ENCODE measurements around the gene SMYD3.

SMYD3 gene

DNA sequence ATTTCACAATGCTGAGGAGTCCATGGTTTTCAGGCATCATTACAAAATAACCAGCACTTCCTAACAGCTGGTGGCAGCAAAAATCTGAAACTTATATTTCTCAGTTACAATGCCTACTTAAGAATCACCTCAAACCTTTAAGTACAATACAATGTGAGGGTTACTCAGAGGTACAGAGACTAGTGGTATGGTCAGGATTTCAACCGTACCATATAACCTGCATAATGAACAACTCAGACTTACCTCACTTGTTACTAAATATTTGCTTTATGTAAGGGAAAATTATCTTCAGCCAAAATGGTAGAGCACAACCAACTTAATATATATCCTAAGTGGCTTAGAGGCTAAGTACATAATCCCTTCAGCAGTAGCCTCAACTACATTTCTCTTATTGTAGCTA is 344.5 kb downstream of the SMYD3 start:
- no peaks in the 10 kb centered on the region for H3K9me3 ChIP-seq (ENCODE audit: control extremely low read depth in 1 of 5, control insufficient read depth in 4 of 5, insufficient read depth in 2 of 5, low read depth in 1 of 5, low read length in 4 of 5)
- ChIA-PET CTCF (interaction anchor here (0.5 to 1.5 kb wide), 2 partner anchors 19 to 335 kb away, joined by 3 to 5 read pairs; no protein-coding TSS in a partner anchor), POLR2A (interaction anchor here (0.6 kb wide), 1 partner anchor 945 kb away, joined by 3 read pairs; no protein-coding TSS in a partner anchor)
- no peak overlapping the region for H3K27ac ChIP-seq (ENCODE audit: insufficient read depth in 1 of 2, low read depth in 1 of 2, low read length in 2 of 2, poor library complexity in 1 of 2, severe bottlenecking in 2 of 2)
- no peaks in the 10 kb centered on the region for H3K27me3 ChIP-seq (replicated peaks in 2 of 5; ENCODE audit: control insufficient read depth in 4 of 5, insufficient read depth in 5 of 5, low read length in 4 of 5)
- peaks cover 5 to 13% (median 8%) of the 10 kb centered on the region in 4 experiments for H3K4me1 ChIP-seq (ENCODE audit: control extremely low read depth in 1 of 4, control insufficient read depth in 4 of 4, insufficient read depth in 4 of 4, low read length in 3 of 4)
- DNase-seq, result no peak
- H3K36me3 ChIP-seq (ENCODE audit: control insufficient read depth in 4 of 4, insufficient read depth in 4 of 4, low read length in 3 of 4), result peaks cover 0 to 3% (median 0%) of the 10 kb centered on the region in 4 experiments
- WGBS (ENCODE audit: insufficient coverage), result no CpG with 5 or more reads among the region's 1 CpG
- H3K4me3 ChIP-seq (ENCODE audit: control insufficient read depth in 1 of 7, extremely low read depth in 1 of 7, insufficient read depth in 4 of 7, low read depth in 2 of 7, low read length in 6 of 7), result no peak overlapping the region

DNA sequence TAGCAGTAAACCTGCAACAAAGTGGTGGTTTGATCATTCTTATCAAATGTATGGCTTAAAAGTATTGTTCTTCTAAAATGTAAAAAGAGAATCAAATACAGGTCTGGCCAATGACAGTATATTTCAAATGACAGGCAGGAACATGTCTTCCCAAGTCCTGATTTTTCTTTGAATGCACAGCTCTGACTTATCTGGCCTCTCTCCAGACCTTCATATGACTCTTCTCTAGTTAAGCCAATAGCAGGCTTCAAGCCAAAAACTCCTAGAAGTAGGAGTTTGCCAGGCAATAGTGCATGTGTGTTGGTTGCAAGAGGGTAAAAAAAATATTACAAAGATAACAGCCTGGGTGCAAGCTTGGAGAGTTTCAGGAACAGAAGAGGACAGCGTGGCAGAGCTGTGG is 345.5 kb downstream of the SMYD3 start:
- ChIA-PET POLR2A (no interaction called here), CTCF (interaction anchor here (1.5 kb wide), 1 partner anchor 18 kb away, joined by 3 read pairs; no protein-coding TSS in a partner anchor)
- Histone ChIP-seq H3K4me3 (ENCODE audit: control insufficient read depth in 1 of 7, extremely low read depth in 1 of 7, insufficient read depth in 4 of 7, low read depth in 2 of 7, low read length in 6 of 7) (no peak overlapping the region), H3K27ac (ENCODE audit: insufficient read depth in 1 of 2, low read depth in 1 of 2, low read length in 2 of 2, poor library complexity in 1 of 2, severe bottlenecking in 2 of 2) (no peak overlapping the region), H3K27me3 (replicated peaks in 2 of 5; ENCODE audit: control insufficient read depth in 4 of 5, insufficient read depth in 5 of 5, low read length in 4 of 5) (no peaks in the 10 kb centered on the region), H3K4me1 (ENCODE audit: control extremely low read depth in 1 of 4, control insufficient read depth in 4 of 4, insufficient read depth in 4 of 4, low read length in 3 of 4) (peaks cover 5 to 22% (median 14%) of the 10 kb centered on the region in 4 experiments), H3K9me3 (ENCODE audit: control extremely low read depth in 1 of 5, control insufficient read depth in 4 of 5, insufficient read depth in 2 of 5, low read depth in 1 of 5, low read length in 4 of 5) (no peaks in the 10 kb centered on the region), H3K36me3 (ENCODE audit: control insufficient read depth in 4 of 4, insufficient read depth in 4 of 4, low read length in 3 of 4) (no peaks in the 10 kb centered on the region)
- no peak for DNase-seq
- 100% methylated on average over 1 of the region's 1 CpG for WGBS (ENCODE audit: insufficient coverage)

- Histone ChIP-seq H3K36me3 (ENCODE audit: control insufficient read depth in 4 of 4, insufficient read depth in 4 of 4, low read length in 3 of 4) (no peaks in the 10 kb centered on the region), H3K4me1 (ENCODE audit: control extremely low read depth in 1 of 4, control insufficient read depth in 4 of 4, insufficient read depth in 4 of 4, low read length in 3 of 4) (peaks cover 5 to 27% (median 14%) of the 10 kb centered on the region in 4 experiments), H3K9me3 (ENCODE audit: control extremely low read depth in 1 of 5, control insufficient read depth in 4 of 5, insufficient read depth in 2 of 5, low read depth in 1 of 5, low read length in 4 of 5) (no peaks in the 10 kb centered on the region), H3K4me3 (ENCODE audit: control insufficient read depth in 1 of 7, extremely low read depth in 1 of 7, insufficient read depth in 4 of 7, low read depth in 2 of 7, low read length in 6 of 7) (no peak overlapping the region), H3K27ac (ENCODE audit: insufficient read depth in 1 of 2, low read depth in 1 of 2, low read length in 2 of 2, poor library complexity in 1 of 2, severe bottlenecking in 2 of 2) (no peak overlapping the region), H3K27me3 (replicated peaks in 2 of 5; ENCODE audit: control insufficient read depth in 4 of 5, insufficient read depth in 5 of 5, low read length in 4 of 5) (no peaks in the 10 kb centered on the region)
- ChIA-PET CTCF (interaction anchor here (1.4 kb wide), 1 partner anchor 156 kb away, joined by 3 read pairs; no protein-coding TSS in a partner anchor), POLR2A (no interaction called here)
- DNase-seq, result no peak
- 98% methylated on average over 9 of the region's 10 CpGs for WGBS (ENCODE audit: insufficient coverage)
These were observed 346.2 kb downstream of the SMYD3 start for GRCh38 chr1:246160905-246161304.

DNA sequence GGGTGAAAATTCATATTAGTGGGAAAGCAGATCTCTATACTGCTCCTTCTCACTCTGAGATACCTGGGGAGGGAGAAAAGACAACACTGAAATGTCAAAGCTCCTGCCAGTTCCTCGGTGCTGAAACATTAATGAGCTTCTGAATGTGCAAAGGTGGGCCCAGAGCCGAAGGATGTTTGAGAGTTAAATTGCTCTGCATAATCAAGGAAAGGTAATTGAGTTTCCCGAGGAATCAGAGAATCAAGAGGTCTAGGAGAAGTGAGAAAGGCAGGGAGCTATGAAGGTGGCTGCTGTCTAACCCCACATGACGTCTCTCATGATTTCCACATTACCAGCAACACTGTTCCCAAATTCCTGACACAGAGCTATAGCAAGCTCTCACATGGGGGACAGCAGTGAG is 346.7 kb downstream of the SMYD3 start:
- H3K27me3 ChIP-seq (replicated peaks in 2 of 5; ENCODE audit: control insufficient read depth in 4 of 5, insufficient read depth in 5 of 5, low read length in 4 of 5), result no peaks in the 10 kb centered on the region
- H3K4me1 ChIP-seq (ENCODE audit: control extremely low read depth in 1 of 4, control insufficient read depth in 4 of 4, insufficient read depth in 4 of 4, low read length in 3 of 4), result peaks cover 5 to 28% (median 14%) of the 10 kb centered on the region in 4 experiments
- H3K36me3 ChIP-seq (ENCODE audit: control insufficient read depth in 4 of 4, insufficient read depth in 4 of 4, low read length in 3 of 4), result no peaks in the 10 kb centered on the region
- ChIA-PET CTCF (interaction anchor here (1.4 kb wide), 1 partner anchor 155 kb away, joined by 3 read pairs; no protein-coding TSS in a partner anchor), POLR2A (no interaction called here)
- H3K9me3 ChIP-seq (ENCODE audit: control extremely low read depth in 1 of 5, control insufficient read depth in 4 of 5, insufficient read depth in 2 of 5, low read depth in 1 of 5, low read length in 4 of 5), result no peaks in the 10 kb centered on the region
- no peak for DNase-seq
- H3K27ac ChIP-seq (ENCODE audit: insufficient read depth in 1 of 2, low read depth in 1 of 2, low read length in 2 of 2, poor library complexity in 1 of 2, severe bottlenecking in 2 of 2), result no peak overlapping the region
- H3K4me3 ChIP-seq (ENCODE audit: control insufficient read depth in 1 of 7, extremely low read depth in 1 of 7, insufficient read depth in 4 of 7, low read depth in 2 of 7, low read length in 6 of 7), result no peak overlapping the region
- 96% methylated on average over 3 of the region's 4 CpGs for WGBS (ENCODE audit: insufficient coverage)

DNA sequence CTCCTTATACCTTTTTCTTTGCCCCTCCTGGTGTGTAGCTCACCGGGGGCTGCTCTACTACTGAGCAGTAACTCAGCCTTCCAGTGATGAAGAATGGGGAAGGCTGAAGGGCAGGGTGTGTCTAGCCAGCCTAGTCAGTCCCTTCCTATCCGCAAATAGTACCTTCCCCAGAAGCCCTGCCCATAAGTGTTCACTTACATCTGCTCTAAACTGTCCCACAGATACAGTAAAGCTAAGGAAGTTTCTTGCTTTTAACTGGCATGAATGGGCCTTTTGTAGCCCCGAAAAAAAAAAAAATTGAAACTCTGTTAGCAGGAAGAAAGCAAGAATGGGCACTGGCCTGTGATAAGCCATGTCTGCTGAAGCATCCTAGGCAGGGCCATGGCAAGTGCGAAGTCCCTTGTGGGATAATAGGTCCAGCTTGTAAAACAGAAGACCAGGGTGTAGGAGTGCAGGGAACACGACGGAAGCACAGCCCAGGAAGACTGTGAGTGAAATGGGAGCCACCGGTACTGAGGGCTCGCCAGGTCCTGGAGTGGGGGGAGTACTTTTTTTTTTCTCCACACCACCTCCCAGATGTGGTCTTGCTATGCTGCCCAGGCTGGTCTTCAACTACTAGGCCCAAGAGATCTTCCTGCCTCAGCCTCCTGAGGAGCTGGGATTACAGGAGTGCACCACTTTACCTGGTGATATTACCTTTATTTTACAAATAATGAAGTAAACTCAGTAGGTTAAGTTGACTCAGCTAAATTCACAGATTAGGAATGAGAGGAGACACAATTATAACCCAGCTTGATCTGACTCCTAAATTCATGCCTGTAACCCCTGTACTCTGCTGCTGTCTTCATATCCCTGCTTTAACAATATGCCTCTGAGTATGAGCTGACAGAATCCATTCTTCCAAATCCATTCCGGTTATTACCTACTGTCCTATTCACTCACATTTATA is 347.5 kb downstream of the SMYD3 start:
- CTCF ChIA-PET, result interaction anchor here (1.4 kb wide), 1 partner anchor 154 kb away, joined by 3 read pairs; no protein-coding TSS in a partner anchor
- DNase-seq, result no peak
- POLR2A ChIA-PET, result interaction anchor here (0.7 kb wide), 1 partner anchor 11 kb away, joined by 3 read pairs; no protein-coding TSS in a partner anchor
- H3K27me3 ChIP-seq (replicated peaks in 2 of 5; ENCODE audit: control insufficient read depth in 4 of 5, insufficient read depth in 5 of 5, low read length in 4 of 5), result no peaks in the 10 kb centered on the region
- H3K36me3 ChIP-seq (ENCODE audit: control insufficient read depth in 4 of 4, insufficient read depth in 4 of 4, low read length in 3 of 4), result no peaks in the 10 kb centered on the region
- H3K4me1 ChIP-seq (ENCODE audit: control extremely low read depth in 1 of 4, control insufficient read depth in 4 of 4, insufficient read depth in 4 of 4, low read length in 3 of 4), result peaks cover 5 to 28% (median 14%) of the 10 kb centered on the region in 4 experiments
- H3K27ac ChIP-seq (ENCODE audit: insufficient read depth in 1 of 2, low read depth in 1 of 2, low read length in 2 of 2, poor library complexity in 1 of 2, severe bottlenecking in 2 of 2), result no peak overlapping the region
- H3K9me3 ChIP-seq (ENCODE audit: control extremely low read depth in 1 of 5, control insufficient read depth in 4 of 5, insufficient read depth in 2 of 5, low read depth in 1 of 5, low read length in 4 of 5), result no peaks in the 10 kb centered on the region
- H3K4me3 ChIP-seq (ENCODE audit: control insufficient read depth in 1 of 7, extremely low read depth in 1 of 7, insufficient read depth in 4 of 7, low read depth in 2 of 7, low read length in 6 of 7), result no peak overlapping the region
- 86% methylated on average over 5 of the region's 9 CpGs for WGBS (ENCODE audit: insufficient coverage)

GRCh38 chr1:246158131-246158530 is 348.9 kb downstream of the SMYD3 start:
- H3K4me1 ChIP-seq (ENCODE audit: control extremely low read depth in 1 of 4, control insufficient read depth in 4 of 4, insufficient read depth in 4 of 4, low read length in 3 of 4), result peaks cover 5 to 29% (median 14%) of the 10 kb centered on the region in 4 experiments
- DNase-seq, result no peak
- H3K27me3 ChIP-seq (replicated peaks in 2 of 5; ENCODE audit: control insufficient read depth in 4 of 5, insufficient read depth in 5 of 5, low read length in 4 of 5), result no peaks in the 10 kb centered on the region
- H3K27ac ChIP-seq (ENCODE audit: insufficient read depth in 1 of 2, low read depth in 1 of 2, low read length in 2 of 2, poor library complexity in 1 of 2, severe bottlenecking in 2 of 2), result no peak overlapping the region
- ChIA-PET POLR2A (no interaction called here), CTCF (interaction anchor here (1.0 to 1.6 kb wide), 3 partner anchors 16 to 60 kb away, joined by 3 to 4 read pairs (median 3); no protein-coding TSS in a partner anchor)
- no peaks in the 10 kb centered on the region for H3K9me3 ChIP-seq (ENCODE audit: control extremely low read depth in 1 of 5, control insufficient read depth in 4 of 5, insufficient read depth in 2 of 5, low read depth in 1 of 5, low read length in 4 of 5)
- no CpG with 5 or more reads among the region's 2 CpGs for WGBS (ENCODE audit: insufficient coverage)
- no peak overlapping the region for H3K4me3 ChIP-seq (ENCODE audit: control insufficient read depth in 1 of 7, extremely low read depth in 1 of 7, insufficient read depth in 4 of 7, low read depth in 2 of 7, low read length in 6 of 7)
- no peaks in the 10 kb centered on the region for H3K36me3 ChIP-seq (ENCODE audit: control insufficient read depth in 4 of 4, insufficient read depth in 4 of 4, low read length in 3 of 4)

GRCh38 chr1:246157516-246157915 is 349.6 kb downstream of the SMYD3 start:
- no peaks in the 10 kb centered on the region for H3K36me3 ChIP-seq (ENCODE audit: control insufficient read depth in 4 of 4, insufficient read depth in 4 of 4, low read length in 3 of 4)
- ChIA-PET POLR2A (no interaction called here), CTCF (interaction anchor here (1.0 to 1.6 kb wide), 3 partner anchors 16 to 61 kb away, joined by 3 to 4 read pairs (median 3); no protein-coding TSS in a partner anchor)
- WGBS (ENCODE audit: insufficient coverage), result 6% methylated on average over 2 of the region's 2 CpGs
- peak; percentile 15 to 83 (median 74) for DNase-seq
- H3K4me3 ChIP-seq (ENCODE audit: control insufficient read depth in 1 of 7, extremely low read depth in 1 of 7, insufficient read depth in 4 of 7, low read depth in 2 of 7, low read length in 6 of 7), result no peak overlapping the region
- peaks cover 8 to 35% (median 20%) of the 10 kb centered on the region in 4 experiments for H3K4me1 ChIP-seq (ENCODE audit: control extremely low read depth in 1 of 4, control insufficient read depth in 4 of 4, insufficient read depth in 4 of 4, low read length in 3 of 4)
- no peaks in the 10 kb centered on the region for H3K9me3 ChIP-seq (ENCODE audit: control extremely low read depth in 1 of 5, control insufficient read depth in 4 of 5, insufficient read depth in 2 of 5, low read depth in 1 of 5, low read length in 4 of 5)
- H3K27me3 ChIP-seq (replicated peaks in 2 of 5; ENCODE audit: control insufficient read depth in 4 of 5, insufficient read depth in 5 of 5, low read length in 4 of 5), result no peaks in the 10 kb centered on the region
- H3K27ac ChIP-seq (ENCODE audit: insufficient read depth in 1 of 2, low read depth in 1 of 2, low read length in 2 of 2, poor library complexity in 1 of 2, severe bottlenecking in 2 of 2), result no peak overlapping the region

Measured in common myeloid progenitor, CD34-positive (primary cell).